Heart left ventricle (tissue), 13 donors: Measurements from ENCODE around the gene MPZL1.

Source experiments
- POLR2A ChIP-seq, 2 donors: fragments of 450-650 bp; IDR thresholded peaks; one replicate each; pipeline ENCODE4 v1.6.1; 2017; ENCODE audit warnings: antibody characterized with exemption in 2 of 2, mild to moderate bottlenecking in 2 of 2, moderate library complexity in 2 of 2
- TF ChIP-seq, protein P1 (sequence below), 12 donors: fragments of 200-600 bp; sonication (generic) in 4 of 12; IDR thresholded peaks; one replicate each; pipeline versions ENCODE4 v1.5.0 to v1.8.0; 2018 to 2022; ENCODE audit warnings: antibody characterized with exemption in 12 of 12, mild to moderate bottlenecking in 5 of 12
- donor health status: ischemic (EF 13 %, LVEDD 7.1; RV severe dilation, severe dysfunction).
- donor health status: DM: no; HTN: yes; CAD: no.
- donor health status: DM: no; HTN: no; CAD: no.
- donor health status: ischemic (EF 25% LVEDD 6.9; RV normal size, moderate dysfunction).
- donor health status: ischemic (EF 25% LVEDD 5.7; RV mildly dilated, moderate dysfunction).
- donor health status: ischemic (EF 35%, LVEDD 5.7; RV mildly dilated, moderate dysfunction).
- donor health status: nonischemic (EF 11% LVEDD 7.7; RV severe dilation, severe dysfunction).
- donor health status: DM: yes; HTN: yes; CAD: no.
- donor health status: PGD.
- donor health status: ischemic (EF 29% LVEDD 5.4; RV normal size, mild dysfunction).
- donor health status: nonischemic (EF 23%, LVEDD 6.1; RV moderate dilation, normal function).

DNA sequence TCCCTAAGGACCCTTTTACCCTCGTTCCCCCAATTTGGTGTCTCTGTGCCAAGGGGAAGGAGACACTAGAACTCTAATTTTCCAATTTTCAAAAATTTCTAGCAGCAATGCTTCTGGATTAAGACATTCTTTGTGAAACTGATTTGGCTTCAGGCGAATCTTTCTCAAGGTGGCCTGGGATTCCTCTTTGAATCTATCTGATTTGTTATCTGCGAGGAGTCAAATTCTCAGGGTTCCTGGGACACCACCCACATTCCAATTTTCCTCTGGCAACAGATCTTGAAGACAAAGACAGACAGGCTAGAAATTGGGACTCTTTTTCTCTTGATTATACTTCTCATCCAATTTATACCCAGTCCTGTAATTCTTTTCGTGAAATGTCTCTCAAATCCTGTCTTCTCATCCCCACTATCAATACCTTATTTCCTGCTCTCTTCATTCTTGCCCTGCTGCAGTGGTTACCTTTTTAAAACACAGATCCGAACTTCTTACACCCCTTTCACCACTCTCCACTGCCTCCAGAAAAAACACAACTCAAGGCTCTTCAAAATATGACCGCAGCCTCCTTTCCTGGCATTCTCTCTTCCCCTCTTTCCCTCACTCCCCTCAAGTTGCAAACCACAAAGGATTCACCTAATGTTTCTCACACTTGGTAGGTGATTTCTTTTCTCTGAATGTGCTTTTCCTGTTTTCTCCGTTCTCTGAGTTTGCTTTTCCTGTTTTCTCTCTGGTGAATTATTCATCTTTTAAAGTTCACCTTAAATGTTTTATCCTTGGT lies 2.7 kb upstream of the MPZL1 start:
- TF ChIP-seq, protein P1, sequence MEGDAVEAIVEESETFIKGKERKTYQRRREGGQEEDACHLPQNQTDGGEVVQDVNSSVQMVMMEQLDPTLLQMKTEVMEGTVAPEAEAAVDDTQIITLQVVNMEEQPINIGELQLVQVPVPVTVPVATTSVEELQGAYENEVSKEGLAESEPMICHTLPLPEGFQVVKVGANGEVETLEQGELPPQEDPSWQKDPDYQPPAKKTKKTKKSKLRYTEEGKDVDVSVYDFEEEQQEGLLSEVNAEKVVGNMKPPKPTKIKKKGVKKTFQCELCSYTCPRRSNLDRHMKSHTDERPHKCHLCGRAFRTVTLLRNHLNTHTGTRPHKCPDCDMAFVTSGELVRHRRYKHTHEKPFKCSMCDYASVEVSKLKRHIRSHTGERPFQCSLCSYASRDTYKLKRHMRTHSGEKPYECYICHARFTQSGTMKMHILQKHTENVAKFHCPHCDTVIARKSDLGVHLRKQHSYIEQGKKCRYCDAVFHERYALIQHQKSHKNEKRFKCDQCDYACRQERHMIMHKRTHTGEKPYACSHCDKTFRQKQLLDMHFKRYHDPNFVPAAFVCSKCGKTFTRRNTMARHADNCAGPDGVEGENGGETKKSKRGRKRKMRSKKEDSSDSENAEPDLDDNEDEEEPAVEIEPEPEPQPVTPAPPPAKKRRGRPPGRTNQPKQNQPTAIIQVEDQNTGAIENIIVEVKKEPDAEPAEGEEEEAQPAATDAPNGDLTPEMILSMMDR (IDR thresholded peaks at IDR 0.05) = no peak
- no peak for TF ChIP-seq POLR2A (IDR thresholded peaks at IDR 0.05)
